GM10266 (cell line): Measurements from ENCODE around the gene KIAA1191.

Source experiments
- DNase-seq: peaks from one replicate; pipeline ENCODE4 v3.0.0; 2012; ENCODE audit errors: extremely low spot score
- CTCF ChIP-seq: IDR thresholded peaks from 2 replicates; pipeline ENCODE4 v1.5.1; 2012; ENCODE audit warnings: mild to moderate bottlenecking, low read depth; ENCODE audit not compliant: control insufficient read depth, insufficient read depth; ENCODE audit errors: missing control alignments

KIAA1191 gene

DNA sequence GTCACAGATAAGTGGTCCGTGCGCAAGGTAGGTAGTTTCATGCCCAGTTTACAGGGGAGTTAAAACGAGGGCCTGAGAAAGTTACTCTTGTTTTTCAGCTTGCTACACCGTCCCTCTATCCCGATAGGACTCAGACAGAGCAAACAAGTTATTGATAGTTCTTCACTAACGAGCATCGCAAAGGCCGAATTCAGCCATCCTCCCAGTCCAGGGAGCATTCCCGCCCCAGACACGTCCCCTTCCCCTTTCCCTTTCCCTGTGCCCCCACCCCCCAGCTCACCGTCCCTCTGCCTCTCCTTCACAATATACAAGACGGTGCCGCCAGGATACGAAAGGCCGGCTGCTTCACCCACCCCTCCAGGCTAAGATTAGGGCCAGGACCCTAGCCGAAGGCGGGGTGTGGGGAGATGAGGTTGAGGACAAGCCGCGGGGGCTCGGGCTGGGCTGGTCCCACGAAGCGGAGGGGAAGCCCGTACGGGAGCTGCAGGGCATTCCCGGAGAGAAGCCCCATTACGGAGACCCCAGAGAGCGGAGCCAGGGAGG lies 599 bp downstream of the KIAA1191 start:
- DNase-seq: no peak
- no peak for TF ChIP-seq CTCF

DNA sequence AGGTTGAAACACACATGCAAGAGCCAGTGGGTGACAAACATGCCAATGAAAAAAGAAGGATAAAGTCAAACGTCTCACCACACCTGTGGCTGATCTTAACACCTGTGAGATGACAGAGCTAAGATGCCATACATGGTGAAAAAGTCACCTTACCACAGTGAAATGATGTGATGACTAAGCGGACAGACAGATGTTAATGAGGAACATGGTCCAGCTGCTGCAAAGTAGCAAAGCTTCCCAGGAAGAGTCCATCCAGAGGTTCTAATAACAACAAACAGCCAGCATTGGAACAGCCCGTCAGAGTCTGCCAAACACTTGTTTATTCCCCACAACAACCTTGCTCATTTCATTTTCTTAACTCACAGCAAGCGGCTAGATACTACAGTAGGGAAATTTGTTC lies 1.9 kb downstream of the KIAA1191 start:
- TF ChIP-seq CTCF: no peak
- DNase-seq: no peak

DNA sequence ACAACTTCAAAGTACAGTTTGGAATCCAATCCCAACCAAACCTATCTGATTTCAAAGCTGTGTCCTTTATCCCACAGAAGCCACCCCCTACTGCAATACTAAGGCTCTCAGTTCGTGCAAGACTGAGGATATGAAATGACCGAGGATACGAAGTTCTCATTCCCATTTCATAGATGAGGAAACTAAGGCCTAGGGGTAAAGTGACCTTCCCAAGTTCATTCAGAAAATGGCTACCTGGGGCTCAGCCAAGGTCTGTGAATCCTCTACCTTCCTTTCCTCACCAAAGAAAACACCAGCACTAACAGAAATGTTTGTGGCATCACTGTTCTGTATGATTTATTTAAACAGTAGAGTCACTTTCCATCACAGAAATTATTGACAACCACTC lies 5.4 kb downstream of the KIAA1191 start:
- no peak for TF ChIP-seq CTCF
- DNase-seq: no peak

GRCh38 chr5:176355400-176356178 lies 6.0 kb downstream of the KIAA1191 start:
- no peak for TF ChIP-seq CTCF
- DNase-seq: no peak

DNA sequence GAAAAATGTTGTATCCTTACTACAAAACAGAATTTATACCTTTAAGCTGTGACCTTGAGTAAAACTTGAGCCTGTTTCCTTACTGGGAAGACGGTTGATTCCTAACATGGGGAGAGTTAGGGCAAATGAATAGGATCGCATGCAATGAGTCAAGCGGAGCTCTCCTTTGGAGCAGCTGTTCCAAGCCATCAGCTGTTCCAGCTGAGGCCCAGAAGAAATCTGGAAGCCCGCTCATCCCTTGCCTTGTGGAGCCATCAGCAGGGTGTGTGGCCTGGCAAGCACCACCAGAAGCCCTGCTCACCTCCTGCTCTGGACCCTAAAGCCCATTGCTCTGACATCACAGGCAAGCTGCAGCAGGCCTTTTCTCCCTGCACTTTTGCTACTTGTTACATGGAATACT lies 8.0 kb downstream of the KIAA1191 start:
- no peak for DNase-seq
- TF ChIP-seq CTCF: no peak

DNA sequence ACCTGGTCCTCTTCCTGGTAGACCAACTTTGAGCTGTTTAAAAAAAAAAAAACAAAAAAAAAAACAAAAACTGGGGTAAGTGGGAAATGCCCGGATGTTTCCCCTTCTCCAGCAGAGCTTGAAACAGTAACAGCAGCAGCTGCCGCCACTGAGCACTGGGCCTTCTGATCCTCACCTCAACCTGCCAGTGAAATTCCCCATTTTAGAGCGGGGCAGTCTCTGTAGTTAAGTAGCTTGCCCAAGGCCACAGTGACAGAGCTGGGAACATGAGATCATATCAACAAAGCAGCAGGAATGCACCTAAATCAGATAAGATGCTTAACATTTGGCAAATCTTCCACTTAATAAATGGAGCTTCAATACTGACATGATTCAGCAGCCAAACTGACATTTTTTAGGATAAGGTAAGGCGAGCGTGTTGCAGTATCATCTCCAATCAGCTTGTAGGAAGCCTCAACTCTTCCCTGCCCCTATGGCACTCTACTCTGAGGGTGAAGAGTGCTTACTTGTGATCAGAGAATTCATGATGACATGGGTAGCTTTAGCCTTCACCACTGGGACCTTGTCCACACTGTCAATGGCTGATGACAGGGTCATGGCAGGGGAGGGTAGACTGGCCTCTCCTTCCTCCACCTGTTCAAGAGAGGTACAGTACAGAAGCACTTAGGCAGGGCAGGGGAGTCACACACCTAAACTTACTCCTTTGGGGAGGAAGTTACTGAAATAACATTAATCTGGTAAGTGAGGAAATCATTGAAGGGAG lies 9.3 kb downstream of the KIAA1191 start:
- no peak for TF ChIP-seq CTCF
- DNase-seq: no peak

DNA sequence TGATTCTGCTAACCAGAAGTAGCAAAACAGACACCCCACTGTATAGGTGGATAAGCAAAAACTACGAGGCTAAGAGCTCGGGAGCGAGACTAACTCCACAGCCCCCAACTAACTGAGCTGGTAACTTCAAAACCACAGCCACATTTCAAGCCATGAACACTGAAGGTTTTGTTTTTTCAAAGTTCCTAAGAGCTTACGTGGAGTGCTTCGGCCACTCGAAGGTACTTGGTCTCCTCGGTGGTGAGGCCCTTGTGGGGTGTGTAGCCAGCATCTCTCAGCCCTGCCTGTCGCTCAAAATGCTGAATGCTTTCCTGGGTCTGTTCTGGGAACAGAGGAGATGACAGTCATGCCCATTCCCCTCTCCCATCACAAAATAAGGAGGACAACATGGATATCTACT lies 11.1 kb downstream of the KIAA1191 start:
- no peak for DNase-seq
- no peak for TF ChIP-seq CTCF
